ENCODE measurements around the gene CALML3.

GRCh38 chr10:5573968-5574641, 49.3 kb downstream of the CALML3 start:
- TF ChIP-seq CTCF (conservative IDR thresholded peaks at IDR 0.05) (no peak), EZH2 (IDR thresholded peaks at IDR 0.05; ENCODE audit: low read depth) (no peak)
